GM19328 (cell line): ENCODE results near the gene FUT8.

Source experiments
- ATAC-seq: cut with Tn5 transposase; IDR thresholded peaks from one replicate; pipeline ENCODE4 v1.9.1; 2021; ENCODE audit warnings: mild to moderate bottlenecking, moderate library complexity; ENCODE audit not compliant: unreplicated experiment

FUT8 gene

GRCh38 chr14:65751510-65751909, 339.0 kb downstream of the FUT8 start:
- no peak for ATAC-seq

GRCh38 chr14:65753061-65753460, 340.5 kb downstream of the FUT8 start:
- no peak for ATAC-seq

- ATAC-seq: no peak
Measured at GRCh38 chr14:65755331-65755730, 342.8 kb downstream of the FUT8 start.

- ATAC-seq: no peak
Measured at GRCh38 chr14:65756880-65757279, 344.4 kb downstream of the FUT8 start.

GRCh38 chr14:65769151-65769550, 356.6 kb downstream of the FUT8 start:
- no peak for ATAC-seq

- no peak for ATAC-seq
Measured at GRCh38 chr14:65770681-65771080, 358.2 kb downstream of the FUT8 start.

- no peak for ATAC-seq
Measured at GRCh38 chr14:65771271-65771670, 358.7 kb downstream of the FUT8 start.

- no peak for ATAC-seq
Measured at GRCh38 chr14:65772466-65772865, 359.9 kb downstream of the FUT8 start.

GRCh38 chr14:65772921-65773574, 360.5 kb downstream of the FUT8 start:
- no peak for ATAC-seq

GRCh38 chr14:65774041-65774440, 361.5 kb downstream of the FUT8 start:
- no peak for ATAC-seq

- ATAC-seq: no peak
Measured at GRCh38 chr14:65776193-65776852, 363.8 kb downstream of the FUT8 start.

GRCh38 chr14:65780566-65780965, 368.0 kb downstream of the FUT8 start:
- ATAC-seq: no peak

GRCh38 chr14:65783101-65783500, 370.6 kb downstream of the FUT8 start:
- ATAC-seq: no peak

GRCh38 chr14:65783576-65783975, 371.0 kb downstream of the FUT8 start:
- ATAC-seq: no peak

- ATAC-seq: no peak
Measured at GRCh38 chr14:65784574-65784973, 372.0 kb downstream of the FUT8 start.

GRCh38 chr14:65787461-65787860, 374.9 kb downstream of the FUT8 start:
- no peak for ATAC-seq

- ATAC-seq: no peak
Measured at GRCh38 chr14:65788876-65789275, 376.3 kb downstream of the FUT8 start.

GRCh38 chr14:65789363-65789762, 376.8 kb downstream of the FUT8 start:
- ATAC-seq: no peak

- ATAC-seq: no peak
Measured at GRCh38 chr14:65790172-65790815, 377.8 kb downstream of the FUT8 start.

- no peak for ATAC-seq
Measured at GRCh38 chr14:65791191-65791981, 378.9 kb downstream of the FUT8 start.

GRCh38 chr14:65792208-65792905, 379.8 kb downstream of the FUT8 start:
- ATAC-seq: no peak
